ENCODE data around the gene MEG3. TPM values are rescaled to one million over a fixed set of nuclear protein-coding genes. Genes with fewer than 3 reads are reported as not detected.

MEG3 gene
- total and polyA plus RNA-seq, 2 donors (not counting 3 experiments of a cell fraction or from before 2014, with no cell fraction given), result 378 to 508 TPM

- POLR2A ChIA-PET, result no interaction called here
Measured at GRCh38 chr14:100898465-100898864, 72.5 kb downstream of the MEG3 start.

More at GRCh38 chr14:100898465-100898864, 72.5 kb downstream of the MEG3 start:
- no peaks in the 10 kb centered on the region for H4K20me1 ChIP-seq (replicated peaks; ENCODE audit: control insufficient read depth, extremely low read depth, insufficient read depth, low read length)
- H3K79me2 ChIP-seq (ENCODE audit: control insufficient read depth, insufficient read depth, low read length), result no peaks in the 10 kb centered on the region
- H3K4me3 ChIP-seq (replicated peaks in 1 of 3; ENCODE audit: insufficient read depth in 1 of 3, low read depth in 1 of 3, low read length in 3 of 3), result no peak overlapping the region
- CTCF ChIA-PET, result interaction anchor here (1.8 to 3.7 kb wide), 3 partner anchors 189 to 340 kb away, joined by 6 to 13 read pairs (median 11); no protein-coding TSS in a partner anchor
- dilution Hi-C loops (cut with MboI; ENCODE audit: extremely low pct_ligation_motif_present, low sequenced_read_pairs), result no loop called here
- TF ChIP-seq MYC (IDR thresholded peaks at IDR 0.05; ENCODE audit: low read depth, low read length), result no peak
- TF ChIP-seq POLR2A (IDR thresholded peaks at IDR 0.05; ENCODE audit: low read depth, low read length), result no peak
- TF ChIP-seq JUN (IDR thresholded peaks at IDR 0.05; ENCODE audit: borderline replicate concordance, insufficient read depth, insufficient read length, low read depth), result no peak
- TF ChIP-seq GATA2 (IDR thresholded peaks at IDR 0.05; ENCODE audit: insufficient read depth, insufficient read length, low read depth, low read length), result no peak
- TF ChIP-seq FOS (IDR thresholded peaks at IDR 0.05; ENCODE audit: borderline replicate concordance, insufficient read depth, low read length), result no peak
- TF ChIP-seq EZH2 (IDR thresholded peaks at IDR 0.05; ENCODE audit: borderline replicate concordance, low read depth, low read length, severe bottlenecking), result no peak
- TF ChIP-seq MAX (IDR thresholded peaks at IDR 0.05; ENCODE audit: insufficient read depth, insufficient read length), result no peak
- TF ChIP-seq CTCF (IDR thresholded peaks at IDR 0.05; ENCODE audit: extremely low read depth in 1 of 2, insufficient read depth in 1 of 2, low read depth in 1 of 2, low read length in 2 of 2), result no peak
- no peak for TF ChIP-seq POLR2AphosphoS5 (IDR thresholded peaks at IDR 0.05; ENCODE audit: insufficient read depth, low read depth, low read length)
- H3K27ac ChIP-seq (ENCODE audit: insufficient read depth, low read depth, low read length), result no peak overlapping the region
- DNase-seq (ENCODE audit: low read depth, low spot score) (no peak), FAIRE-seq (no peak)
- intact Hi-C loops (cut with micrococcal nuclease), result loop anchor here (2.0 to 5.0 kb wide), 2 partner anchors 511 to 730 kb away; no protein-coding TSS in a partner anchor
- no peaks in the 10 kb centered on the region for H3K9me3 ChIP-seq (replicated peaks; ENCODE audit: control insufficient read depth, insufficient read depth, low read length)
- BruUV-seq (replicated peaks), result no TSS peak
- H3K9me1 ChIP-seq (replicated peaks; ENCODE audit: control insufficient read depth, extremely low read depth, insufficient read depth, low read length), result no peaks in the 10 kb centered on the region
- no peak overlapping the region for H3K4me2 ChIP-seq (ENCODE audit: insufficient read depth, low read length)
- H3K36me3 ChIP-seq (ENCODE audit: control insufficient read depth in 2 of 2, extremely low read depth in 1 of 2, insufficient read depth in 2 of 2, low read length in 2 of 2), result peaks cover 0 to 22% of the 10 kb centered on the region in 2 experiments
- H3K27me3 ChIP-seq (ENCODE audit: control insufficient read depth in 2 of 2, insufficient read depth in 2 of 2, low read length in 2 of 2), result peaks cover 0 to 6% of the 10 kb centered on the region in 2 experiments
- H3K4me1 ChIP-seq (ENCODE audit: control insufficient read depth, extremely low read depth, insufficient read depth, low read length), result peaks cover 13% of the 10 kb centered on the region
- no peak overlapping the region for H2AFZ ChIP-seq (ENCODE audit: low read depth, low read length)
- H3K9ac ChIP-seq (replicated peaks; ENCODE audit: extremely low read depth, insufficient read depth, low read length), result no peak overlapping the region
